CD4-positive, alpha-beta T cell (primary cell): ENCODE results near the gene KIF26B. TPM values are rescaled to one million over a fixed set of nuclear protein-coding genes. Genes with fewer than 3 reads are reported as not detected.
"Not testable (repeated sequence)": the region's sequence is repeated elsewhere in the genome, so short reads cannot be mapped to it uniquely, and the experiment has no call there.

Experiments
- ATAC-seq: fragments of 200-7000 bp; cut with Tn5 transposase; one replicate; pipeline ENCODE4 v1.10.0; 2022; ENCODE audit warnings: mild to moderate bottlenecking; ENCODE audit not compliant: poor library complexity
- CTCF ChIA-PET: fragments of 350-600 bp; sonication (Branson Sonifier 250); formaldehyde crosslinking; loops from one replicate; lab custom pipeline; 2021; ENCODE audit warnings: antibody characterized with exemption, inconsistent platforms; lab: Charles Lee
- POLR2A ChIA-PET: fragments of 350-600 bp; sonication (Branson Sonifier 250); formaldehyde crosslinking; loops from one replicate; lab custom pipeline; 2021; ENCODE audit warnings: antibody characterized with exemption, inconsistent platforms; lab: Charles Lee
- DNase-seq, 14 experiments: peaks; one replicate each; pipeline ENCODE4 v3.0.0-alpha.2; 2013 to 2020; ENCODE audit warnings: mixed read lengths in 2 of 14
- H3K27ac ChIP-seq, 2 donors: one replicate each; pipeline versions ENCODE4 v1.5.1 to v1.7.0; 2013; ENCODE audit warnings: low read length in 2 of 2, low read depth in 1 of 2, mild to moderate bottlenecking in 1 of 2
- H3K27me3 ChIP-seq, 2 experiments: 1 replicate in 1 of 2; 2 replicates in 1 of 2; pipeline versions ENCODE4 v1.6.1 to v1.7.0; 2013; ENCODE audit warnings: low read length in 2 of 2, control low read depth in 1 of 2, mild to moderate bottlenecking in 1 of 2, moderate library complexity in 1 of 2; ENCODE audit not compliant: insufficient read depth in 2 of 2, control insufficient read depth in 1 of 2
- H3K36me3 ChIP-seq: one replicate; pipeline ENCODE4 v1.6.1; 2013; ENCODE audit warnings: low read length, control low read depth; ENCODE audit not compliant: insufficient read depth
- H3K4me1 ChIP-seq: one replicate; pipeline ENCODE4 v1.6.1; 2013; ENCODE audit warnings: low read length, control low read depth; ENCODE audit not compliant: insufficient read depth
- H3K4me3 ChIP-seq: one replicate; pipeline ENCODE4 v1.5.1; 2013; ENCODE audit warnings: mild to moderate bottlenecking, low read length, moderate library complexity
- H3K9me3 ChIP-seq, 2 experiments: 1 replicate in 1 of 2; 2 replicates in 1 of 2; pipeline versions ENCODE4 v1.6.1 to v1.7.0; 2013; ENCODE audit warnings: low read length in 2 of 2, mild to moderate bottlenecking in 2 of 2, control low read depth in 1 of 2, moderate library complexity in 1 of 2; ENCODE audit not compliant: control insufficient read depth in 1 of 2, insufficient read depth in 1 of 2
- H3K27ac Mint-ChIP-seq: one replicate; pipeline ENCODE4 v1.8.0; 2020; ENCODE audit warnings: mixed read lengths
- H3K27me3 Mint-ChIP-seq: one replicate; pipeline ENCODE4 v1.8.0; 2021; ENCODE audit warnings: mixed read lengths
- H3K36me3 Mint-ChIP-seq: one replicate; pipeline ENCODE4 v1.8.0; 2021; ENCODE audit warnings: low read depth, mixed read lengths
- H3K4me1 Mint-ChIP-seq: one replicate; pipeline ENCODE4 v1.8.0; 2021; ENCODE audit warnings: low read depth, mixed read lengths
- H3K4me3 Mint-ChIP-seq: one replicate; pipeline ENCODE4 v1.8.0; 2020; ENCODE audit warnings: mild to moderate bottlenecking, mixed read lengths
- H3K9me3 Mint-ChIP-seq: one replicate; pipeline ENCODE4 v1.8.0; 2020; ENCODE audit warnings: mixed read lengths
- CTCF ChIP-seq: fragments of 200-600 bp; IDR thresholded peaks from one replicate; pipeline ENCODE4 v1.8.0; 2022; ENCODE audit warnings: antibody characterized with exemption, mild to moderate bottlenecking
- intact Hi-C, 2 experiments: fragments of 100-400 bp; cut with DNase I in 1 of 2; cut with micrococcal nuclease in 1 of 2; formaldehyde crosslinking; loops; one replicate each; pipeline versions ENCODE4 v1.15.1 to v1.9.0; 2023 to 2025; cut with DNase I, micrococcal nuclease
- total RNA-seq, 174 experiments: library from RNA in 2 of 174; stranded (reverse) in 2 of 174; gene quantifications; one replicate each; pipeline ENCODE4 v1.2.3 and lab custom pipeline; 2021 to 2026

The KIF26B gene
- total RNA-seq, 2 experiments from 2014 or later, result 0.03 TPM; not detected in 1

GRCh38 chr1:245336149-245336983 is 181.6 kb downstream of the KIF26B start:
- DNase-seq (no peak), ATAC-seq (no peak)
- H3K4me3 ChIP-seq, result no peak overlapping the region
- no peaks in the 10 kb centered on the region for H3K9me3 Mint-ChIP-seq
- intact Hi-C loops, result no loop called here
- no peaks in the 10 kb centered on the region for H3K27me3 ChIP-seq
- H3K27me3 Mint-ChIP-seq, result no peaks in the 10 kb centered on the region
- no peaks in the 10 kb centered on the region for H3K36me3 Mint-ChIP-seq
- H3K27ac Mint-ChIP-seq, result no peak overlapping the region
- CTCF ChIA-PET, result no interaction called here
- H3K4me3 Mint-ChIP-seq, result no peak overlapping the region
- POLR2A ChIA-PET, result no interaction called here
- H3K36me3 ChIP-seq, result no peaks in the 10 kb centered on the region
- H3K4me1 Mint-ChIP-seq, result peaks cover 23% of the 10 kb centered on the region
- H3K9me3 ChIP-seq, result no peaks in the 10 kb centered on the region
- H3K27ac ChIP-seq, result no peak overlapping the region
- no peak for TF ChIP-seq CTCF
- H3K4me1 ChIP-seq, result no peaks in the 10 kb centered on the region

GRCh38 chr1:245336984-245337355 is 182.2 kb downstream of the KIF26B start:
- H3K27ac Mint-ChIP-seq, H3K27me3 Mint-ChIP-seq, H3K36me3 Mint-ChIP-seq, H3K4me3 Mint-ChIP-seq, H3K9me3 ChIP-seq, CTCF ChIA-PET, intact Hi-C loops, H3K27me3 ChIP-seq, H3K9me3 Mint-ChIP-seq, POLR2A ChIA-PET, H3K36me3 ChIP-seq, H3K4me3 ChIP-seq, H3K27ac ChIP-seq, DNase-seq, ATAC-seq, H3K4me1 ChIP-seq: not testable (repeated sequence)
- peaks cover 23% of the 10 kb centered on the region for H3K4me1 Mint-ChIP-seq

- peak overlapping the region; percentile 5 for H3K27ac Mint-ChIP-seq
- no peaks in the 10 kb centered on the region for H3K27me3 Mint-ChIP-seq
- no peak for ATAC-seq
- H3K4me1 Mint-ChIP-seq, result peaks cover 23% of the 10 kb centered on the region
- Histone ChIP-seq H3K9me3 (no peaks in the 10 kb centered on the region), H3K27ac (no peak overlapping the region), H3K4me3 (no peak overlapping the region), H3K36me3 (no peaks in the 10 kb centered on the region), H3K4me1 (no peaks in the 10 kb centered on the region), H3K27me3 (no peaks in the 10 kb centered on the region)
- POLR2A ChIA-PET, result no interaction called here
- intact Hi-C loops, result no loop called here
- no peak for TF ChIP-seq CTCF
- no peak overlapping the region for H3K4me3 Mint-ChIP-seq
- DNase-seq, result no peak
- H3K36me3 Mint-ChIP-seq, result no peaks in the 10 kb centered on the region
- no peaks in the 10 kb centered on the region for H3K9me3 Mint-ChIP-seq
- CTCF ChIA-PET, result no interaction called here
These were observed 183.2 kb downstream of the KIF26B start for GRCh38 chr1:245337829-245338484.
